Smooth muscle cell (in vitro differentiated cells): Measurements from ENCODE around the gene BBLN. TPM values are rescaled to one million over a fixed set of nuclear protein-coding genes. Genes with fewer than 3 reads are reported as not detected.

ENCODE experiments used
- DNase-seq: peaks from one replicate; lab custom pipeline; 2025; ENCODE audit not compliant: unreplicated experiment; lab: John Stamatoyannopoulos, UW
- H2AFZ ChIP-seq: fragments of 200-600 bp; sonication (generic); 2 replicates; pipeline ENCODE4 v1.6.0; 2016; ENCODE audit warnings: antibody characterized with exemption, low read depth, mild to moderate bottlenecking
- H3F3A ChIP-seq: fragments of 200-600 bp; sonication (generic); 2 replicates; pipeline ENCODE4 v1.6.0; 2017; ENCODE audit warnings: antibody characterized with exemption, low read depth
- H3K27ac ChIP-seq: fragments of 200-600 bp; sonication (generic); 2 replicates; pipeline ENCODE4 v1.5.1; 2016; ENCODE audit warnings: low read depth, mild to moderate bottlenecking
- H3K27me3 ChIP-seq: fragments of 200-600 bp; sonication (generic); 2 replicates; pipeline ENCODE4 v1.6.1; 2016; ENCODE audit warnings: low read depth, mild to moderate bottlenecking
- H3K36me3 ChIP-seq: fragments of 200-600 bp; sonication (generic); 2 replicates; pipeline ENCODE4 v1.5.1; 2016; ENCODE audit warnings: low read depth
- H3K4me1 ChIP-seq: fragments of 200-600 bp; sonication (generic); 2 replicates; pipeline ENCODE4 v1.5.1; 2016; ENCODE audit warnings: low read depth
- H3K4me2 ChIP-seq: fragments of 200-600 bp; sonication (generic); 2 replicates; pipeline ENCODE4 v1.6.0; 2016; ENCODE audit warnings: mild to moderate bottlenecking
- H3K4me3 ChIP-seq: fragments of 200-600 bp; sonication (generic); 2 replicates; pipeline ENCODE4 v1.5.1; 2016; ENCODE audit warnings: mild to moderate bottlenecking
- H3K79me2 ChIP-seq: fragments of 200-600 bp; sonication (generic); 2 replicates; pipeline ENCODE4 v1.6.0; 2016; ENCODE audit warnings: low read depth, mild to moderate bottlenecking
- H3K9ac ChIP-seq: fragments of 200-600 bp; sonication (generic); 2 replicates; pipeline ENCODE4 v1.6.0; 2016; ENCODE audit warnings: low read depth
- H3K9me3 ChIP-seq: fragments of 200-600 bp; sonication (generic); replicated peaks from 2 replicates; pipeline ENCODE4 v1.5.1; 2016; ENCODE audit warnings: low read depth
- H4K20me1 ChIP-seq: fragments of 200-600 bp; sonication (generic); 2 replicates; pipeline ENCODE4 v1.6.0; 2016; ENCODE audit warnings: low read depth
- WGBS: methylation state at CpG from one replicate; pipeline ENCODE4 v1.1.7; 2016; ENCODE audit warnings: low lambda C conversion rate; 5-methylcytosine and 5-hydroxymethylcytosine counted together
- polyA plus RNA-seq: library from polyadenylated mRNA; unstranded; fragments of >200 nt; fragmentation: Nextera tagmentation; extraction: Ambion mirVana; gene quantifications from 2 replicates; pipeline ENCODE4 v1.2.1, GENCODE V29; 2016
- total RNA-seq: library from RNA; depleted of rRNA; stranded (reverse); fragments of >200 nt; gene quantifications from 2 replicates; pipeline ENCODE4 v1.2.3, GENCODE V29; 2014
- TF ChIP-seq, protein P1 (sequence below): fragments of 200-600 bp; sonication (generic); IDR thresholded peaks from 2 replicates; pipeline ENCODE4 v1.5.1; 2017; ENCODE audit warnings: borderline replicate concordance, mild to moderate bottlenecking, antibody characterized with exemption; ENCODE audit not compliant: insufficient read depth, poor library complexity, severe bottlenecking

Gene BBLN
- total and polyA plus RNA-seq, 2 experiments from 2014 or later = 133 to 229 TPM

DNA sequence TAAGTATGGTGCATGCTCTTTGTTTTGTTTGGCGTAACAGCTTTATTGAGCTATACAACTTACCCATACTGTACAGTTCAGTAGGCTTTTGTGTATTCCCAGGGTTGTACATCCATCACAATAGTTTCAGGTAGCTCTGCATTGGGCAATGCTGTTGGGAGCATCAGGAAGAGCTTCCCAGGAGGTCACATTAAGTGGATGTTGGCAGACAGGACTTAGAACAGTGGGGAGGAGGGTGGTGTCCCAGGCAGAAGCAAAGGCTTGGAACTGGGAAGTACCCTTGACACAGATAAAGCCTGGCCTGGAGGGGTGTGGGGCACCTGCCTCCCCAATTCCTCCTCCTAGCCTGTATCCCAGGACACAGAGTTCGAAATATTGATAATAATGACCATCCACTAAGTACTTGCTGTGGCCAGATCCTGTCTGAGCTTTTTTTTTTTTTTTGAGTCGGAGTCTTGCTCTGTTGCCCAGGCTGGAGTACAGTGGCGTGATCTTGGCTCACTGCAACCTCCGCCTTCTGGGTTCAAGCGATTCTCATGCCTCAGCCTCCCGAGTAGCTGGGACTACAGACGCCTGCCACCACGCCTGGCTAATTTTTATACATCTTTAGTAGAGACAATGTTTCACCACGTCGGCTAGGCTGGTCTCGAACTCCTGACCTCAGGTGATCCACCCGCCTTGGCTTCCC, 1.3 kb downstream of the BBLN start:
- WGBS = 96% methylated on average over 13 of the region's 13 CpGs
- TF ChIP-seq, protein P1, sequence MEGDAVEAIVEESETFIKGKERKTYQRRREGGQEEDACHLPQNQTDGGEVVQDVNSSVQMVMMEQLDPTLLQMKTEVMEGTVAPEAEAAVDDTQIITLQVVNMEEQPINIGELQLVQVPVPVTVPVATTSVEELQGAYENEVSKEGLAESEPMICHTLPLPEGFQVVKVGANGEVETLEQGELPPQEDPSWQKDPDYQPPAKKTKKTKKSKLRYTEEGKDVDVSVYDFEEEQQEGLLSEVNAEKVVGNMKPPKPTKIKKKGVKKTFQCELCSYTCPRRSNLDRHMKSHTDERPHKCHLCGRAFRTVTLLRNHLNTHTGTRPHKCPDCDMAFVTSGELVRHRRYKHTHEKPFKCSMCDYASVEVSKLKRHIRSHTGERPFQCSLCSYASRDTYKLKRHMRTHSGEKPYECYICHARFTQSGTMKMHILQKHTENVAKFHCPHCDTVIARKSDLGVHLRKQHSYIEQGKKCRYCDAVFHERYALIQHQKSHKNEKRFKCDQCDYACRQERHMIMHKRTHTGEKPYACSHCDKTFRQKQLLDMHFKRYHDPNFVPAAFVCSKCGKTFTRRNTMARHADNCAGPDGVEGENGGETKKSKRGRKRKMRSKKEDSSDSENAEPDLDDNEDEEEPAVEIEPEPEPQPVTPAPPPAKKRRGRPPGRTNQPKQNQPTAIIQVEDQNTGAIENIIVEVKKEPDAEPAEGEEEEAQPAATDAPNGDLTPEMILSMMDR = no peak
- H3K4me2 ChIP-seq = peak overlapping the region; percentile 92
- H3F3A ChIP-seq = no peaks in the 10 kb centered on the region
- no peaks in the 10 kb centered on the region for H3K9me3 ChIP-seq
- H3K36me3 ChIP-seq = no peaks in the 10 kb centered on the region
- H3K79me2 ChIP-seq = no peaks in the 10 kb centered on the region
- no peak overlapping the region for H2AFZ ChIP-seq
- no peak overlapping the region for H3K27ac ChIP-seq
- H3K27me3 ChIP-seq = no peaks in the 10 kb centered on the region
- H3K4me3 ChIP-seq = peak overlapping the region; percentile 70
- H4K20me1 ChIP-seq = peaks cover 11% of the 10 kb centered on the region
- H3K4me1 ChIP-seq = no peaks in the 10 kb centered on the region
- no peak for DNase-seq
- no peak overlapping the region for H3K9ac ChIP-seq

DNA sequence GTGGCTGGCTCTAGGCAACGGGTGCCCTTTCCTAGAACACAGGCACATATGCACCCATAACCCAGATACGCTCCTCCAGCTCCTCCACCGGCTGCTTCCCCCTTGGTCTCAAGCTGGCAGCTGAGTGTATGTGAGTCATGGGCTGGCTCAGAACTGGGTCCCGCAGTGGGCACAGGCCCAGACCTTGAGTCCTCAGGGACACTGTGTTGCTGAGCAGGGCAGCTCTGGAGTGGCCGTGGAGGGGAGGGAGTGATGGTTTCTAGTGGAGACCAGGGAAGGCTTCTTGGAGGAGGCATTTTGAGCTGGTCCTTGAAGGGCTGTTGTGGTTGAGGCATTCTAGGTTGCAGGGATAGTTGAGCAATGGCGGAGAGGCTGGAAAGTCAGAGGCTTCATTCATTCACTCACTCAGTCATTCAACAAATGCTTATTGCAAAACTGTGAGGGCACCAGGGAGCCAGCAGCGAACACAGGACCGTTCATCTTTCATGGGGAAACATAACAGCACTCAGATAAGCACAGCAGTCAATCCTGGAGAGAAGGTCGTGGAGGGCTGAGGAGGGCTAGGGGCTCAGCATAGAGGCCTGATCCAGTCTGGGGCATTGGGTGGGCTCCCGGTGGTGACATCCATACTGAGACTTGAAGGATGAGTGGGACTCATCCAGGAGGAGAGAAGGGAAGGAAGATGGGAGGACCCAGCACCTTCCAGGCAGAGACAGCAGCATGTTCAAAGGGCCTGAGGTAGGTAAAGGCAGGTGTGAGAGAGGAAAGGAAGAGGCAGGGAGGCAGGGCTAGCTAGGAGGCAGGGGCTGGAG, 2.4 kb downstream of the BBLN start:
- no peaks in the 10 kb centered on the region for H3K4me1 ChIP-seq
- H3K4me2 ChIP-seq = no peak overlapping the region
- TF ChIP-seq, protein P1 = no peak
- WGBS = over 99% methylated on average over 10 of the region's 10 CpGs
- peaks cover 11% of the 10 kb centered on the region for H4K20me1 ChIP-seq
- no peaks in the 10 kb centered on the region for H3F3A ChIP-seq
- H3K79me2 ChIP-seq = no peaks in the 10 kb centered on the region
- H3K27me3 ChIP-seq = no peaks in the 10 kb centered on the region
- no peak overlapping the region for H3K9ac ChIP-seq
- no peak for DNase-seq
- no peak overlapping the region for H3K27ac ChIP-seq
- H3K9me3 ChIP-seq = no peaks in the 10 kb centered on the region
- H3K36me3 ChIP-seq = no peaks in the 10 kb centered on the region
- no peak overlapping the region for H2AFZ ChIP-seq
- no peak overlapping the region for H3K4me3 ChIP-seq

DNA sequence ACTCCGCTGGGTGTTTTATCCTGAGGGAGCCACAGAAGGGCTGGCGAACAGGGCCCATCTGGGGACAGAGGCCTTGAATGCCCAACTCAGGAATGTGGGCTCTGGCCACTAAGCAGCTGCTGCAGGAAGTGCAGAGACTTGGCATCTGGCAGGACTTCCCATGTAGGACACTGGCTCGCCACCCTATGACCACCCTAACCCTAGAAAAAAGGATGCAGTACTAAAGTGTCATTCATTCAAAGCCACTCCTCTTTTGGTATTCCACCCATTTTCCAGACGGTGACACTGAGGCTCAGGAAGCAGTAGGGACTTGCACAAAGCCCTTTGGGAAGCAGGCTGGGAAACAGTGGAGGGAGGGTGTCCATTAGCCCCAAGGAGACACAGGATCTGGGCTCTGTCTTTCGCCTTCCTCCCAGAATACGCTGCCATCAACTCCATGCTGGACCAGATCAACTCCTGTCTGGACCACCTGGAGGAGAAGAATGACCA, 3.0 kb downstream of the BBLN start:
- 97% methylated on average over 6 of the region's 6 CpGs for WGBS

More for the DNA sequence above, 3.0 kb downstream of the BBLN start:
- no peak overlapping the region for H3K27ac ChIP-seq
- peaks cover 11% of the 10 kb centered on the region for H4K20me1 ChIP-seq
- no peak overlapping the region for H3K4me2 ChIP-seq
- no peaks in the 10 kb centered on the region for H3K4me1 ChIP-seq
- H2AFZ ChIP-seq = no peak overlapping the region
- no peaks in the 10 kb centered on the region for H3K79me2 ChIP-seq
- no peak overlapping the region for H3K4me3 ChIP-seq
- H3K27me3 ChIP-seq = no peaks in the 10 kb centered on the region
- no peak for DNase-seq
- no peak overlapping the region for H3K9ac ChIP-seq
- H3K9me3 ChIP-seq = no peaks in the 10 kb centered on the region
- TF ChIP-seq, protein P1 = no peak
- H3F3A ChIP-seq = no peaks in the 10 kb centered on the region
- H3K36me3 ChIP-seq = no peaks in the 10 kb centered on the region
